Effector memory CD8-positive, alpha-beta T cell (primary cell): ENCODE results near the gene THSD7A.
"Not testable (repeated sequence)": the region's sequence is repeated elsewhere in the genome, so short reads cannot be mapped to it uniquely, and the experiment has no call there.

Experiments
- ATAC-seq: fragments of 150-1000 bp; cut with Tn5 transposase; replicated peaks from 2 replicates; pipeline ENCODE4 v1.10.0; 2021; ENCODE audit warnings: mild to moderate bottlenecking, moderate library complexity
- DNase-seq, 3 experiments: peaks; one replicate each; pipeline ENCODE4 v3.0.0; 2021
- H3K27ac Mint-ChIP-seq, 2 donors: one replicate each; pipeline ENCODE4 v1.8.0; 2022; ENCODE audit warnings: mild to moderate bottlenecking in 2 of 2, mixed read lengths in 2 of 2, moderate library complexity in 2 of 2
- H3K27me3 Mint-ChIP-seq, 2 donors: one replicate each; pipeline ENCODE4 v1.8.0; 2022; ENCODE audit warnings: mixed read lengths in 2 of 2
- H3K36me3 Mint-ChIP-seq: one replicate; pipeline ENCODE4 v1.8.0; 2022; ENCODE audit warnings: mild to moderate bottlenecking, moderate library complexity, mixed read lengths; ENCODE audit not compliant: insufficient read depth
- H3K4me1 Mint-ChIP-seq, 2 donors: one replicate each; pipeline ENCODE4 v1.8.0; 2022; ENCODE audit warnings: low read depth in 2 of 2, mixed read lengths in 2 of 2
- H3K4me3 Mint-ChIP-seq, 2 donors: one replicate each; pipeline ENCODE4 v1.8.0; 2022; ENCODE audit warnings: mild to moderate bottlenecking in 2 of 2, mixed read lengths in 2 of 2, moderate library complexity in 2 of 2
- H3K9me3 Mint-ChIP-seq, 2 donors: one replicate each; pipeline ENCODE4 v1.8.0; 2022; ENCODE audit warnings: mixed read lengths in 2 of 2

Gene THSD7A

GRCh38 chr7:11469028-11469745 is 362.8 kb downstream of the THSD7A start:
- Mint-ChIP-seq H3K9me3 (peaks cover 0 to 3% of the 10 kb centered on the region in 2 donors), H3K4me3 (no peak overlapping the region), H3K4me1 (no peaks in the 10 kb centered on the region), H3K27me3 (no peaks in the 10 kb centered on the region), H3K36me3 (no peaks in the 10 kb centered on the region), H3K27ac (no peak overlapping the region)
- no peak for DNase-seq
- ATAC-seq: no peak

- Mint-ChIP-seq H3K27me3 (no peaks in the 10 kb centered on the region), H3K27ac (no peak overlapping the region), H3K4me1 (no peaks in the 10 kb centered on the region), H3K4me3 (no peak overlapping the region), H3K9me3 (peaks cover 0 to 3% of the 10 kb centered on the region in 2 donors), H3K36me3 (no peaks in the 10 kb centered on the region)
- ATAC-seq (no peak), DNase-seq (no peak)
Measured at GRCh38 chr7:11466517-11467105, 365.4 kb downstream of the THSD7A start.

GRCh38 chr7:11464624-11465023 is 367.4 kb downstream of the THSD7A start:
- DNase-seq (no peak), ATAC-seq (no peak)
- H3K27ac Mint-ChIP-seq: no peak overlapping the region
- peaks cover 0 to 3% of the 10 kb centered on the region in 2 donors for H3K9me3 Mint-ChIP-seq
- no peak overlapping the region for H3K4me3 Mint-ChIP-seq
- no peaks in the 10 kb centered on the region for H3K4me1 Mint-ChIP-seq
- no peaks in the 10 kb centered on the region for H3K36me3 Mint-ChIP-seq
- no peaks in the 10 kb centered on the region for H3K27me3 Mint-ChIP-seq

- peaks cover 0 to 2% of the 10 kb centered on the region in 2 donors for H3K9me3 Mint-ChIP-seq
- no peak for DNase-seq
- H3K4me1 Mint-ChIP-seq: no peaks in the 10 kb centered on the region
- H3K36me3 Mint-ChIP-seq: no peaks in the 10 kb centered on the region
- no peak overlapping the region for H3K4me3 Mint-ChIP-seq
- H3K27me3 Mint-ChIP-seq: no peaks in the 10 kb centered on the region
- ATAC-seq: no peak
- H3K27ac Mint-ChIP-seq: no peak overlapping the region
Measured at GRCh38 chr7:11461946-11462345, 370.1 kb downstream of the THSD7A start.

- Mint-ChIP-seq H3K9me3 (peaks cover 0 to 2% of the 10 kb centered on the region in 2 donors), H3K36me3 (no peaks in the 10 kb centered on the region), H3K27ac (no peak overlapping the region), H3K4me3 (no peak overlapping the region), H3K4me1 (no peaks in the 10 kb centered on the region), H3K27me3 (no peaks in the 10 kb centered on the region)
- ATAC-seq (no peak), DNase-seq (no peak)
Measured at GRCh38 chr7:11458736-11459483, 373.1 kb downstream of the THSD7A start.

GRCh38 chr7:11457419-11457818 is 374.6 kb downstream of the THSD7A start:
- Mint-ChIP-seq H3K9me3 (peaks cover 0 to 2% of the 10 kb centered on the region in 2 donors), H3K27ac (no peak overlapping the region)
- ATAC-seq: no peak

GRCh38 chr7:11456574-11456973 is 375.4 kb downstream of the THSD7A start:
- Mint-ChIP-seq H3K27me3 (no peaks in the 10 kb centered on the region), H3K4me3 (no peak overlapping the region), H3K9me3 (peaks cover 0 to 2% of the 10 kb centered on the region in 2 donors), H3K27ac (no peak overlapping the region), H3K4me1 (no peaks in the 10 kb centered on the region), H3K36me3 (no peaks in the 10 kb centered on the region)
- ATAC-seq (no peak), DNase-seq (no peak)

More at GRCh38 chr7:11457419-11457818, 374.6 kb downstream of the THSD7A start:
- no peaks in the 10 kb centered on the region for H3K27me3 Mint-ChIP-seq
- no peak overlapping the region for H3K4me3 Mint-ChIP-seq
- H3K4me1 Mint-ChIP-seq: no peaks in the 10 kb centered on the region
- no peak for DNase-seq
- H3K36me3 Mint-ChIP-seq: no peaks in the 10 kb centered on the region

GRCh38 chr7:11452476-11452875 is 379.5 kb downstream of the THSD7A start:
- H3K27me3 Mint-ChIP-seq: no peaks in the 10 kb centered on the region
- DNase-seq (no peak), ATAC-seq (no peak)
- no peaks in the 10 kb centered on the region for H3K4me1 Mint-ChIP-seq
- H3K9me3 Mint-ChIP-seq: no peaks in the 10 kb centered on the region
- H3K4me3 Mint-ChIP-seq: no peak overlapping the region
- no peaks in the 10 kb centered on the region for H3K36me3 Mint-ChIP-seq
- no peak overlapping the region for H3K27ac Mint-ChIP-seq

GRCh38 chr7:11450281-11450680 is 381.7 kb downstream of the THSD7A start:
- Mint-ChIP-seq H3K4me3 (no peak overlapping the region), H3K4me1 (no peaks in the 10 kb centered on the region), H3K9me3 (no peaks in the 10 kb centered on the region), H3K36me3 (no peaks in the 10 kb centered on the region), H3K27me3 (no peaks in the 10 kb centered on the region), H3K27ac (no peak overlapping the region)
- ATAC-seq (no peak), DNase-seq (no peak)

- H3K4me1 Mint-ChIP-seq: no peaks in the 10 kb centered on the region
- ATAC-seq: no peak
- no peaks in the 10 kb centered on the region for H3K27me3 Mint-ChIP-seq
- DNase-seq: no peak
- no peak overlapping the region for H3K4me3 Mint-ChIP-seq
- H3K27ac Mint-ChIP-seq: no peak overlapping the region
- H3K9me3 Mint-ChIP-seq: no peaks in the 10 kb centered on the region
- no peaks in the 10 kb centered on the region for H3K36me3 Mint-ChIP-seq
Measured at GRCh38 chr7:11449316-11449715, 382.7 kb downstream of the THSD7A start.

GRCh38 chr7:11448323-11448722 is 383.7 kb downstream of the THSD7A start:
- H3K4me1 Mint-ChIP-seq: no peaks in the 10 kb centered on the region
- no peaks in the 10 kb centered on the region for H3K9me3 Mint-ChIP-seq
- DNase-seq (no peak), ATAC-seq (no peak)
- no peaks in the 10 kb centered on the region for H3K27me3 Mint-ChIP-seq
- no peak overlapping the region for H3K4me3 Mint-ChIP-seq
- no peak overlapping the region for H3K27ac Mint-ChIP-seq
- H3K36me3 Mint-ChIP-seq: no peaks in the 10 kb centered on the region

- no peaks in the 10 kb centered on the region for H3K27me3 Mint-ChIP-seq
- no peak overlapping the region for H3K27ac Mint-ChIP-seq
- no peak for ATAC-seq
- H3K9me3 Mint-ChIP-seq: no peaks in the 10 kb centered on the region
- H3K4me1 Mint-ChIP-seq: no peaks in the 10 kb centered on the region
- no peak for DNase-seq
- no peak overlapping the region for H3K4me3 Mint-ChIP-seq
- H3K36me3 Mint-ChIP-seq: no peaks in the 10 kb centered on the region
Measured at GRCh38 chr7:11447106-11447505, 384.9 kb downstream of the THSD7A start.

- ATAC-seq, H3K9me3 Mint-ChIP-seq, H3K4me1 Mint-ChIP-seq, H3K27ac Mint-ChIP-seq, H3K36me3 Mint-ChIP-seq, H3K4me3 Mint-ChIP-seq, H3K27me3 Mint-ChIP-seq, DNase-seq: not testable (repeated sequence)
Measured at GRCh38 chr7:11443934-11444333, 388.1 kb downstream of the THSD7A start.

- ATAC-seq (no peak), DNase-seq (no peak)
- Mint-ChIP-seq H3K27me3 (no peaks in the 10 kb centered on the region), H3K36me3 (no peaks in the 10 kb centered on the region), H3K9me3 (peaks cover 0 to 2% of the 10 kb centered on the region in 2 donors), H3K27ac (no peak overlapping the region), H3K4me1 (no peaks in the 10 kb centered on the region), H3K4me3 (no peak overlapping the region)
Measured at GRCh38 chr7:11437994-11438393, 394.0 kb downstream of the THSD7A start.
